Effector CD4-positive, alpha-beta T cell (primary cell): ENCODE data around the gene ARHGAP42. TPM values are rescaled to one million over a fixed set of nuclear protein-coding genes. Genes with fewer than 3 reads are reported as not detected.
"Not testable (repeated sequence)": the region's sequence is repeated elsewhere in the genome, so short reads cannot be mapped to it uniquely, and the experiment has no call there.

Source experiments
- DNase-seq: peaks from one replicate; pipeline ENCODE4 v3.0.0-alpha.2; 2020
- total RNA-seq: gene quantifications from one replicate; lab custom pipeline; 2026; lab: John Stamatoyannopoulos, UW

The ARHGAP42 gene, protein sequence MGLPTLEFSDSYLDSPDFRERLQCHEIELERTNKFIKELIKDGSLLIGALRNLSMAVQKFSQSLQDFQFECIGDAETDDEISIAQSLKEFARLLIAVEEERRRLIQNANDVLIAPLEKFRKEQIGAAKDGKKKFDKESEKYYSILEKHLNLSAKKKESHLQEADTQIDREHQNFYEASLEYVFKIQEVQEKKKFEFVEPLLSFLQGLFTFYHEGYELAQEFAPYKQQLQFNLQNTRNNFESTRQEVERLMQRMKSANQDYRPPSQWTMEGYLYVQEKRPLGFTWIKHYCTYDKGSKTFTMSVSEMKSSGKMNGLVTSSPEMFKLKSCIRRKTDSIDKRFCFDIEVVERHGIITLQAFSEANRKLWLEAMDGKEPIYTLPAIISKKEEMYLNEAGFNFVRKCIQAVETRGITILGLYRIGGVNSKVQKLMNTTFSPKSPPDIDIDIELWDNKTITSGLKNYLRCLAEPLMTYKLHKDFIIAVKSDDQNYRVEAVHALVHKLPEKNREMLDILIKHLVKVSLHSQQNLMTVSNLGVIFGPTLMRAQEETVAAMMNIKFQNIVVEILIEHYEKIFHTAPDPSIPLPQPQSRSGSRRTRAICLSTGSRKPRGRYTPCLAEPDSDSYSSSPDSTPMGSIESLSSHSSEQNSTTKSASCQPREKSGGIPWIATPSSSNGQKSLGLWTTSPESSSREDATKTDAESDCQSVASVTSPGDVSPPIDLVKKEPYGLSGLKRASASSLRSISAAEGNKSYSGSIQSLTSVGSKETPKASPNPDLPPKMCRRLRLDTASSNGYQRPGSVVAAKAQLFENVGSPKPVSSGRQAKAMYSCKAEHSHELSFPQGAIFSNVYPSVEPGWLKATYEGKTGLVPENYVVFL
- total RNA-seq, result not detected

DNA sequence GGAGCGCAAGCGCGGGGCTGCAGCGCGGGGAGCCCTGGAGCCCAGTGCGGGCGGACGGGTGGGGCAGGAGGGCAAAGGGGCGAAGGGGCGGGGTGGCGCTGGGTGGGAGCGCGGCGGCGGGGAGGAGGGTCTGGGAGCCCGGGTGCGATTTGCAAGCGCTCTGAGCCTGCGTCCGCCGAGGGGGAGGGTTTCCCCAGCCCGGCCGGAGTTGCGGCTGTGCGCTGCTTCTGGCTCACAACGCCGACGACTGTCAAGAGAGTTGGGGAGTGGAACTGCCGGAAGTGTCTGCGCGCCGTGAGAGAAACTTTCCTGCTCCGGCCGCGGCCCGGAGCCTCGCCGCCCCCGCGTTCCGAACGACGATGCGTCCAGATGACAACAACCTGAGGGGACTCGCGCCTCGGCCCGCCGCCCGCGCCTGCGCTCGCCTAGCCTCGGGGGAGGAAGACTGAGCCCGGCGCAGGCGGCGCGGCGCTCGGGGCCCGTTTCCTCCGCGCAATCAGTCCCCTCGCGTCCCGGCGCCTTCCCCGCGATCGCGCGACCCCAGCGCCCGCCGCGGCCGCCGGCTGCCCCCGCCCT, at the start of gene ARHGAP42:
TSS of gene ARHGAP42 (plus strand) at position 235 of the 576 bp plus-strand sequence. CDS start 391 bp downstream, outside the sequence.
- no peak for DNase-seq

DNA sequence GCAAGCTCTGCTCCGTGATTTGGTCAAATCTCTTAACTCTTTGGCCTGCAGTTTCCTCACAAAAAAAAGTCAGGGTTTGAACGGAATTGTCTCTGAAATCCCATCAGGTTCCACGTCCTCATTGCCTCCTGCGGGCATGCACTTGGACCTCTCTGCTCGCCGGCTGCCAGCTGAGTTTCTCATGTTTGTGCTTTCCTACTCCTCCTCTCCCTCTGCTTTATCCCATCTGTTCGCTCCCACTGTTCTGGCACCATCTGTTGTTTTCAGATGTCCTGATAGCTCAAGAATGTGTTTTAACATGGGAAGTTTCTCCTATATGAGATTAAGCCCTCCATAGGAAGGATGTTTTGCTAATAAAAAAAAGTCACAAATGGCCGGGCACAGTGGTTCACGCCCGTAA, 49.4 kb upstream of the ARHGAP42 start:
- no peak for DNase-seq

DNA sequence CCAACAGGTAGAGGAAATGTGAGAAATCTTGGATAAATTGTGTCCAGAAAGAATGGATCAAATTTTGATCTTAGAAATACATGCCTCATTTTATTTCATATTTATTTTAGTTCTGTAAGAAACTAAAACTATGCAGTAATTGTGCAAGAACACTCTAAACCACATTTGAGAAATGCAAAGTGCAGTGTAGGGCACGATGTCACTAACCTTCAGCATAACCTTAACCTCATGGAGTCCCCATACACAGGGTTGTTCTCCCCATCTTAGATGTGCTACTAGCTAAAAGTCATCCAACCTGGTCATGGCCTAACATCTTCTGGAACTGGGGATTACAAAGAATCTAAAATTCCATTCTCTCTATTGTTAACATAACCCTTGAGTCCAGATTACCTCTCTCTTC, 48.4 kb upstream of the ARHGAP42 start:
- DNase-seq, result no peak

DNA sequence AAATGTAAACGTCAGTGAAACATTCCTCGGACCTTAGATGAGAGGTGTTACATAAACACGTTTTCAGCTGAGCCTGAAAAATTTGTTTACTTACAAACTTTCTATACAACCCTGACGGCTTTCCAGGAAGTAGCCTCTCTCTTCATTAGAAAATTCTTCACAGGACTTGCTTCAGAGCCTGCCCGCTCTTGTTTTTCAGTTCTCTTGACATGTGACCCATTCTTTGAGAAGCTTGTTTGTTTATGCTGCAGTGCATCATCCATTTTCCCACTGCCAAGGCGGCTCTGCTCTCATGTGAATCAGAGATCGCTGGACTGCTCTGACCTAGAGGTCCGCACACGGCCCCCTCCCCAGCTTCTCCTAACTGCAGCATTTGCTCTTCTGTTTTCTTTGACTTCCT, 47.9 kb upstream of the ARHGAP42 start:
- no peak for DNase-seq

DNA sequence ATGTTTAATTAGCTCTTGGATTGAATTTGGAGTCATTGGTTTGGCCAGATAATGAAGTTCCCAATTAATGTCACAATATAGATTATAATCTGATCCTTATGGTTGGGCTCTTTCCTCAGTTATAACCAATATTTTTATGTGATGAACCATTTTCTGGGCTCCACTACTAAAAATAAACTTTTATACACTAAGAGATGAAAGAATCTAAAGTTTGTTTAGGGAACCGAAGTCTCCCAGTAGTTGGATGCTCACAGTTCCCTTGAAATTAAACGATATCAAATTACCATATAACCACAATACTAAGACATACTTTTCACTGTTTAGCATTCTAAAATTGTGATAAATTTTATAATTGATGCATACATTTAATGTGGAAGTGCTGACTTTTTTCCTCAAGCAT, 47.0 kb upstream of the ARHGAP42 start:
- DNase-seq, result no peak

DNA sequence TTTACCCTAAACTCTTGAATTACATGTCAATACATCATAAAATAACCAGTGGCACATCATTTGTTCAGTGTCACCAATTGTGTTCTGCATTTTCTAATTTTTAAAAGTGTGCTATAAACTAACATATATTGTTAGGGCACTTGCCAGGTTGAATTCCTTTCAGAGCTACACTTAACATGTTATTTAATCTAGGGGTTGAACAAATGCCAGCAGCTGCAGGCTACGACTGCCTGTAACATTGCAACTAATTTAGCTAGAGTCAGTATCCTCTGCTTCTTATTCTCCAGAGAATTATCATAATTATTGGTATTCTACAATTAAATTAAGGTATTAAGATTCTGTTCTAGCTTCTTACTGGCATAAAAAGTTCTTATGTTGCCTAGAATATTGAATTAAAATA, 46.4 kb upstream of the ARHGAP42 start:
- DNase-seq, result no peak

DNA sequence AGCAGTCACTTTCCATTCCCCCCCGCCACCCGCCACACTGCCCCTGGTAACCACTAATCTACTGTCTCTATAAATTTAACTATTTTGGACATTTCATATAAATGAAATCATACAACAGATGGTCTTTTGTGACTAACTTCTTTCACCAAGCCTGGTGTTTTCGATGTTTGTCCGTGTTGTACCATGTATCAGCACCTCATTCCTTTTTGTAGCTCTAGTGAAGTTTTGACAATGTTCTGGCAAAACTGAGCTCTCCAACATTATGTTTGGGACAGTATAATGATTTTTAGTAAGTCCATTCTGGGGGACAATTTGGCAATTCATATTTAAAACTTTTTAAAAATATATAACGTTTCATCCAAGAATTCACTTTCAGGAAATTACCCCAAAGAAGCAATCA, 45.6 kb upstream of the ARHGAP42 start:
- no peak for DNase-seq

DNA sequence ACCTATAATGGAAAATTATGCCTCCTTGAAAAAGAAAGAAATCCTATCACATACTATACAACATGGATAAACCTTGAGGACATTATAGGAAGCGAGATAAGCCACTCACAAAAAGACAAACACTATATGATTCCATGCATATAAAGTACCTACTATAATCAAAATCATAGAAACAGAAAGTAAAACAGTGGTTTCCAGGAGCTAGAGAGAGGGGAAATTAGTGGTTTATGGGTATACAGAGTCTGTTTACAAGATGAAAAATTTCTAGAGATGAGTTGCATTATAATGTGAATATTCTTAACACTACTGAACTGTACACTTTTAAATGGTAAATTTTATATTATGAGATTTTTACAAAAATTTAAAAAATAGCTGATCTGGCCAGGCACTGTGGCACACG, 40.5 kb upstream of the ARHGAP42 start:
- DNase-seq, result no peak

DNA sequence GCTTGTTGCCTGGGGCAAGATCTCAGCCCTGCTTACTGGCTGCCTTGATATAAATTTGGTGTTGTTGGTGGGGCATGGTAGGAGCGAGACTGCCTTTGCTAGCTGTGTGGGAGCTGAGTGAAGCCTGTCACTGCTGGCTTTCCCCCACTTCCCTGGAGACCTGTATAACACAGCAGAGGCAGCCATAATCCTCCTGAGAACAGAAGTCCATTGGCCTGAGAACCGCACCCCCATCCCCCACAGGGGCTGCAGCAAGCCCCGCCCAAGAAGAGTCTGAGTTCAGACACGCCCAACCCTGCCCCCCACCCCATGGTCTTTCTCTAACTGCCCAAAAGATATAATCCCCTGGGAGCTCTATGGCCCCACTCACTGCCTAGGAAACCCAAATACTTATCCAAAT, 39.2 kb upstream of the ARHGAP42 start:
- no peak for DNase-seq

DNA sequence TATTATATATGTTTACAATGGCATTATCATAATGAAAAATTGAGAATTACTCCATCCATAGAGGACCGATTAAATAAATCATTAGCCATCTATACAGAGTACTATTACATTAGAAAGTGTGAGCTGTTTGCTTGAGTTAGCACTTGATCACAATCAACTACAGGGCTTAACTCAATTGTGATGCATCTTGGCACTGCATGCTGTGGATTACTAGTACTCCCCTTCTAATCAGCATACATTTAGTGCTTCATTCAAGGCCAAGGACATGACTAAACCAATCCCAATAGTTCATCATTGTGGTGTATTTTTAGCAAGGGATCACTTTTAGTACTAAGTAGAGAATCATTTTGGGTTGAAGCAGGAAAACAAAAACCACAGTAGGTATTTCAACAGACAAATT, 23.5 kb upstream of the ARHGAP42 start:
- no peak for DNase-seq

DNA sequence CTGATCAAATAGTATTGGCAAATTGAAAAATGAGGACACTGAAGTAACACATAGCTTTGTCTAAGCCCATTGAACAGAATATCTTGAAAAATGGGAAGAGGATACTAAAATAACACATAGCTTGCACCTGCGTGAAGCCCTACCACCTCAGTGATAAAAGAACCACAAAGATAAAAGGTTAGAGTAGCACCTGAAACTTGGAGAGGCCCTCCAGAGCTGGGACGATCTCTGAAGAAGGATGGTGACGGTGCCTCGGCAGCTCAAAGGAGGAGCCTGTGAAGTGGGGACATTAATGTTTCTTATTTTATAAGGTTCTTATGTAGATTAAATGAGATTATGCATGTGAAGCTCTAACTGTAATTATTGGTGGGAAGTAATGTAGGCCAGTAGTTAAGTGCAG, 23.1 kb upstream of the ARHGAP42 start:
- DNase-seq, result no peak

DNA sequence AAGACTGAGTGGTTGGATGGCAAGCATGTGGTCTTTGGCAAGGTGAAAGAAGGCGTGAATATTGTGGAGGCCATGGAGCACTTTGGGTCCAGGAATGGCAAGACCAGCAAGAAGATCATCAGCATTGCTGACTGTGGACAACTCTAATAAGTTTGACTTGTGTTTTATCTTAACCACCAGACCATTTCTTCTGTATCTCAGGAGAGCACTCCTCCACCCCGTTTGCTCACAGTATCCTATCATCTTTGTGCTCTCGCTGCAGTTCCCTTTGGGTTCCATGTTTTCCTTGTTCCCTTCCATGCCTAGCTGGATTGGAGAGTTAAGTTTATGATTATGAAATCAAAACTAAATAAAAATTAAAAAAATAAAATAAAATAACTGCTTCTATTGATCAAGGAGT, 20.3 kb upstream of the ARHGAP42 start:
- DNase-seq, result not testable (repeated sequence)

DNA sequence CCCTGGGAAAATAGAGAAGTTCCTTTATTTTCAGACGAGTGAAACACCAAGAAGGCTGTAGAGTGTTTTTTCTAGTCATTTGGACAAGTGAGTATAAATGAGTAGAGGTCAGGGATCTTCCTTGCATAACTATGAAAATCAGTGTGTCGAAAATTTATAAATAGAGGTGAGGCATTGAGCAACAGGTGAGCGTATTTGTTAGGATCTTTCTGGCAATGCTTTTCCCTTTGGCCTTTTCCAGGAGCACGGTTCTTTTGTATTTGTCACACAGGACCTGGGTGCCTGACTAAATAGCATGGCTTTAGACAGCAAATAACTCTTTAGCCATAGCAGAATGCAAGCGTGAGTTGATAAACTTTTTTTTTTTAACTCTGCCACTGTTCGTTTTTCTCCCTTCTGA, 19.6 kb upstream of the ARHGAP42 start:
- no peak for DNase-seq

DNA sequence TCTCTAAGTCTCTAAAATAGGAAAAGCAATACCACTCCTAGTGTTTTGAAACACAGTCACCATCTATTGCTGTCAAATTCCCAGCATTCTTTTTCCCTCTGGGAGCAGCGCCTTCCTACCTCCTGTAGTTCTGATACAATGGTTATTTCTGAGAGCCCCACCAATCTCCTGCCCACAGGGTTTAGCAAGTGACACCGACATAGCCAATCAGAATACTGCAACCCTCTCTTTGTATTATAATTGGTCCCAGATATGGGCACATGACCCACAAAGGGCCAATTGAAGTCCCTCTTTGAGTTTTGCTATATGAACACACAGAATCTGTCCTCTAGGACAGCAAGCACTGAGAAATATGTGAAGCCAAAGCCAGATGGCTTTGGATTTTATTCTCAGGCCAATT, 16.9 kb upstream of the ARHGAP42 start:
- DNase-seq, result no peak

DNA sequence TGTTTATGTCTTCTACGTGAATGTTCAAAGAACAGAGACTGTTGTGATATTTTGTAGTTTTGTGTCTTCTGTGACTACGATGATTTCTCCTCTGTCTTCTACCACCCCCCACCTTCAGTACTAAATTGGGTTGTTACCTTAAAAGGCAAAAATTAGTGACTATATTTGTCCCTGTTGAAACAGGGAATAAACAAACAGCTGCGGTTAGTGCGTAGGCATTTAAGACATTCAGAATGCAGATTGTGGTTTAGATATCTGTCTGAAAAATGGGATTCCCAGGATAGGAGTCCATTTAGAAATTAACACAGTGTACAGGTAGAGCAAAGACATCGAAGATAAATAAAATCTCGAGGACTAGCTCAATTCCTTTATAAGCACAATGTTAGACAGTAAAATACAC, 15.6 kb upstream of the ARHGAP42 start:
- DNase-seq, result no peak

DNA sequence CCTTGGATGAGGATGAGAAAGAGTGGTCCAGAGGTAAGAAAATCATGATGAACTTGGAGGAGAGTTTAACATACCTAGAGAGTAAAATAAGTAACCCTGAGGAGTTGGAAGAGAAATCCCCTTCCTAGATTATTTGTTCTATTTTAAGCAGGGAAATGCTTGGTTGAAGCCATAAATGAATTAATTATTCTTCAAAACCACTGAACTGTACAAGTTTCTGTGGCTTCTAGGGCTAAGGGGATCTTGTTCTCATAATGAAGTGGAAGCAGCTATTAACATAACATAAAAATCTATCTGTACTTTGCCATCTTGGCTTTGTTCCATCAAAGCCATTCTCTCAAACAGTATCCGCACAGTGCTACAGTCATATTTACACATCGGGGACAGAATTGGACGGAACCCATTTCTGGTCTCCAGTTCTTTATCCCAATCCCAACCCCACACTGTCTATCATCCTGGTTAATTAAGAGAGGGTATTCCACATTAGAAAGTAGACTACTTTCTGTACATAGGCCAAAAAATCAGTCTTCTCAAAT, 14.5 kb upstream of the ARHGAP42 start:
- DNase-seq, result no peak

DNA sequence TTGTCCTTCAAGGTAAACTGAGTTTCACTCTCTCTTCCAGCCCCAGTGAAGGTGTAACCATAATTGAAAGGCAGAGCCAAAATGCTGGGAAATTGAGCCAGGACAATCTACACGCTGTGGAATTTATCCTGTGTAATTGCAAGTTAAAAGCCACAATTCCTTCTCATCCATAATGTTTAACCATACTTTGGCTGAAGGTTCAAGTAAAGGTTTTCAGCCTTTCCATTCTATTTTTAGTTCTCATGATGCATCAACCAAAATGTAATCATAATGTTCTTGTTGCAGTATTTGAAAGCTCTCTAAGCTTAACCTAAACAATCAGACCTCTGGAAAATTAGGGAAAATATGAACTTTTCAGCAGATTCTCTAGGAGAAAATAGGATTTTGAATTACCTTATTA, 14.0 kb upstream of the ARHGAP42 start:
- DNase-seq, result no peak

DNA sequence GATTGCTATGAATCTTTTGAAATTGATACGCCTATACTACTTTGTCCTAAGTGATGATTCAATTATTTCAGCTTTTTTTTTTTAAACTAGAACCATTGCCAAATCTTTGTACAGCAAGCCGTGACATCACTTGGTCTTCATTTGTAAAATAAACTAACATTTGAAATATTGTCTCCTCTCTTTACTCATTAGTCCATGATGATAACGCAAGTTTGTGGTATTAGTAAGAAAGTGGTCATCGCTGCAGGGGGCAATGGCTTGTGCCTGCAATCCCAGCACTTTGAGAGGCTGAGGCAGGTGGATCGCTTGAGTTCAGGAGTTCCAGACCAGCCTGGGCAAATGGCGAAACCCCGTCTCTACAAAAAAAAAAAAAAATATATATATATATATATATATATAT, 12.9 kb upstream of the ARHGAP42 start:
- no peak for DNase-seq

DNA sequence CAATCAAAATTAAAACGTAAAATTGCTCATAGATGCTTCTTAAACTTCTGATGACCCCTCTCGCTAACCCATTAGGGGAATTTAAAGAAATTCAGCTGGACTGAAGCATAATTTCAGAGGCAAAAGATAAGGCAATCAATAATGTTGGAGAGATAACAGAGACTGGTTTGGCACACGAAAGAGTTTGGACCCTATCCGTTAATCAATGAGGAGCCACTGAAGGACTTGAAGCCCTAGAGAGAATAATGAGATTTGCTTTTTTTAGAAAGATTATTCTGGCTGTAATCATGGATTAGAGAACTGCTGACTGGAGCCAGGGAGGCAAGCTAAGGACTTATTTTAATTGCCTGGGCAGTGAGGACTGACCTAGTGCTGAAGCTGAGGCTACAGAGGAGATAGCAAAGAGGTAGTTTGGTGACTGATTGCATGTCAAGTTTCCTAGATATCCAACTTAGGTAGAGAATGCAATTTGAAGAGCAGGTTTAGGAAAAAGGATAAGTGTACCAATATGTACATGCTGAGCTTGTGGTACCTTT, 11.9 kb upstream of the ARHGAP42 start:
- no peak for DNase-seq

DNA sequence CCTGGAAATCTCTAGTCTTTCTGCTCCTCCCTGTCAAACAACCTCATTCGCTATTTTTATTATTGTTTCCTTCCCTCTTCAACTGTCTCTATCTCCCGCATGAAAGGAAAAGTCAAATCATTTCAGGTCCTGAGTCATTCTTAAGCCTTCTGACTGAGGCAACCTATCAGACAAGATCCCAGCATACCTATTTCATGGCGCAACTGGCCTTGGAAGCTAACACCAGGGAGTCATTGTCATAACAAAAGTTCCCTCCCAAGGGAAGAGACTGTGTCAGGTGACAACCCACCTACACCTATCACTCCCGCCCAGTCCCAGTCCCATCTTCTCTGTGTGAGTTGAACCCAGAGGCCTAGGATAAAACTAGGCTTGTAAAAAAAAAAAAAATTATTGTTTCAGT, 10.2 kb upstream of the ARHGAP42 start:
- no peak for DNase-seq

DNA sequence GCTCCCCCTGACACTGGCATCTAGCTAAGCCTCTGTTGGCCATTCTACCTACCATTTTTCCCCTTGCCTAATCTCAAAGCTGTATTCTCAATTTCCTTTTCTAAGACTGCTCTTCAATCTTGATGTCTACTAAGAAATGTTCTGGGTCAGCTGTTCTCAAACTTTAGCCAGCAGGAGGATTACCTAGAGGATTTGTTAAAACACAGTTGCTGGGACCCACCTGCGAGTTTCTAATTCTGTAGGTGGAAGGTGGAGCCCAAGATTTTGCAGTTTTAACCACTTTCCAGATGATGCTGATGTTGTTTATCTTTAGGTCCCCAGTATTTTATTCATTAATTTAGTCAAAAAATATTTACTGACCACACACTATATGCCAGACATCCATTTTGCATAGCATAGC, 9.3 kb upstream of the ARHGAP42 start:
- DNase-seq, result no peak

DNA sequence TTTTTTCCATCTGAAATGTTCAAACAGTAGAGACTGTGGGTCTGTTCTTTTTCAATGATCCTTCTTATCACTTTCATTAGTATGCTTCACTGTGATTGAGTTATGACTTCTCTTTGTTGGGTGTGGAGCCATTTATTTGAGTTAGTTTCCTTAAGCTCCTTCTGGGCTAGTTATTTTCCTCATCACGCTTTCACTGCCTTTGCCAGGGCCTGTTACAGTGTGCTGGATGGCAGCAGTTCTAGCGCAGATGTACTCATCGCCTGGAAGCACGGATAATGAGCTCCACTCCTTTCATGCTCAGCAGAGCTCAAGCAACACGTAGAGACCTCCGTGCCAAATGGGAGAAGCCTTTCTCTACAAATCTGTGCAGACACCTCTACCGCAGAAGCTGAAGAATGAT, 7.0 kb upstream of the ARHGAP42 start:
- DNase-seq, result no peak

DNA sequence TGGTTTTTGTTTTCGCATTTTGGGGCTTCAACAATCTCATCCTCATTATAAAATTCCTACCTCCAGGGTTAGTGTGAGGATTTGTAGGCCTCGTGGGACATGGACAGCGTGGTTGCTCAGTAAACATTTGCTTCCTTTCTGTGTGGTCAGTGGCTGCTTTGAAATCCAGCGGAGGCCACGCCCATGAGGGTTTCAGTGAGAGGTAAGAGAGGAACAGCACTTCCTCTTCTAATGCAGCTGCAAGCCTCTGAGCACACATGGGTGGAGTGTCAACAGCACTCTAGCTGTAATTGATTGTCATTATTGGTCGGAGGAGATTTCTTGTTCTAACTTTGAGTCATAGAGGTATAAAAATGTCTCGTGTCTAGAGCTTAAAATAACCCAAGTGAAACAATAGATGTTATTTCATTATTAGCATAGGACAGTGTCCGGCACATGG, 6.0 kb upstream of the ARHGAP42 start:
- no peak for DNase-seq
